GM23338 (cell line): Measurements from ENCODE around the gene BLOC1S1. TPM values are rescaled to one million over a fixed set of nuclear protein-coding genes. Genes with fewer than 3 reads are reported as not detected.

Source experiments
- ATAC-seq: fragments of 200-7000 bp; cut with Tn5 transposase; 3 replicates; pipeline ENCODE4 v1.9.1; 2020
- DNase-seq: peaks from one replicate; pipeline ENCODE4 v3.0.0-alpha.2; 2015; ENCODE audit warnings: low spot score
- H2AFZ ChIP-seq: fragments of 200-600 bp; sonication (generic); 2 replicates; pipeline ENCODE4 v1.8.0; 2016; ENCODE audit warnings: antibody characterized with exemption, mild to moderate bottlenecking, moderate library complexity
- H3F3A ChIP-seq: fragments of 200-600 bp; sonication (generic); replicated peaks from 2 replicates; pipeline ENCODE4 v1.8.0; 2017; ENCODE audit warnings: antibody characterized with exemption, mixed run types, low read depth
- H3K27ac ChIP-seq: fragments of 200-600 bp; sonication (generic); 2 replicates; pipeline ENCODE4 v1.6.1; 2016; ENCODE audit warnings: low read depth
- H3K27me3 ChIP-seq: fragments of 200-600 bp; sonication (generic); 2 replicates; pipeline ENCODE4 v1.8.0; 2016; ENCODE audit warnings: mild to moderate bottlenecking, mixed run types, moderate library complexity; ENCODE audit not compliant: insufficient read depth
- H3K36me3 ChIP-seq: fragments of 200-600 bp; sonication (generic); 2 replicates; pipeline ENCODE4 v1.8.0; 2016; ENCODE audit warnings: mild to moderate bottlenecking; ENCODE audit not compliant: insufficient read depth
- H3K4me1 ChIP-seq: fragments of 200-600 bp; sonication (generic); 2 replicates; pipeline ENCODE4 v1.8.0; 2016; ENCODE audit warnings: mild to moderate bottlenecking, moderate library complexity; ENCODE audit not compliant: insufficient read depth
- H3K4me2 ChIP-seq: fragments of 200-600 bp; sonication (generic); 2 replicates; pipeline ENCODE4 v1.7.1; 2017; ENCODE audit warnings: mixed run types
- H3K4me3 ChIP-seq: fragments of 200-600 bp; sonication (generic); 2 replicates; pipeline ENCODE4 v1.6.1; 2016; ENCODE audit warnings: mixed run types
- H3K79me2 ChIP-seq: fragments of 200-600 bp; sonication (generic); replicated peaks from 2 replicates; pipeline ENCODE4 v1.8.0; 2017; ENCODE audit warnings: mild to moderate bottlenecking; ENCODE audit not compliant: insufficient read depth
- H3K9me2 ChIP-seq: fragments of 200-600 bp; sonication (generic); 2 replicates; pipeline ENCODE4 v1.8.0; 2017; ENCODE audit not compliant: insufficient read depth
- H4K20me1 ChIP-seq: fragments of 200-600 bp; sonication (generic); replicated peaks from 2 replicates; pipeline ENCODE4 v1.8.0; 2017; ENCODE audit warnings: mild to moderate bottlenecking; ENCODE audit not compliant: insufficient read depth
- H3K27ac Mint-ChIP-seq: 2 replicates; pipeline ENCODE4 v1.8.0; 2020; ENCODE audit warnings: inconsistent platforms, mild to moderate bottlenecking, moderate library complexity, mixed read lengths
- H3K27me3 Mint-ChIP-seq: 3 replicates; pipeline ENCODE4 v1.8.0; 2022; ENCODE audit warnings: low read depth, mild to moderate bottlenecking, moderate library complexity, mixed read lengths, inconsistent platforms; ENCODE audit not compliant: insufficient read depth, poor library complexity
- H3K36me3 Mint-ChIP-seq: 3 replicates; pipeline ENCODE4 v1.8.0; 2021; ENCODE audit warnings: low read depth, mild to moderate bottlenecking, inconsistent platforms, moderate library complexity, mixed read lengths
- H3K4me1 Mint-ChIP-seq: 3 replicates; pipeline ENCODE4 v1.8.0; 2020; ENCODE audit warnings: mild to moderate bottlenecking, inconsistent platforms, mixed read lengths
- H3K4me3 Mint-ChIP-seq: 3 replicates; pipeline ENCODE4 v1.8.0; 2021; ENCODE audit warnings: moderate library complexity, mild to moderate bottlenecking, inconsistent platforms, mixed read lengths
- H3K9me3 Mint-ChIP-seq: 3 replicates; pipeline ENCODE4 v1.8.0; 2020; ENCODE audit warnings: moderate library complexity, mild to moderate bottlenecking, inconsistent platforms, mixed read lengths
- CREB1 ChIP-seq: fragments of 250-450 bp; sonication (Bioruptor Pico); IDR thresholded peaks from 2 replicates; pipeline ENCODE4 v1.5.0; 2020; ENCODE audit warnings: low read depth, mild to moderate bottlenecking, moderate library complexity
- CTCF ChIP-seq, 2 experiments: fragments of 200-600 bp in 1 of 2; sonication (generic) in 1 of 2; conservative IDR thresholded peaks; 2 replicates each; pipeline versions ENCODE4 v1.5.1 to v1.6.1; 2016 to 2017; ENCODE audit warnings: antibody characterized with exemption in 2 of 2, low read depth in 2 of 2, mild to moderate bottlenecking in 2 of 2, moderate library complexity in 1 of 2
- ETS1 ChIP-seq: IDR thresholded peaks from 2 replicates; pipeline ENCODE4 v1.6.1; 2016; ENCODE audit warnings: antibody characterized with exemption
- EZH2phosphoT487 ChIP-seq: fragments of 200-600 bp; sonication (generic); IDR thresholded peaks from one replicate; pipeline ENCODE4 v1.8.1; 2018; ENCODE audit warnings: antibody characterized with exemption; ENCODE audit not compliant: unreplicated experiment
- JUNB ChIP-seq: IDR thresholded peaks from one replicate; pipeline ENCODE4 v1.6.1; 2016; ENCODE audit warnings: antibody characterized with exemption; ENCODE audit not compliant: unreplicated experiment
- NANOG ChIP-seq: IDR thresholded peaks from 2 replicates; pipeline ENCODE4 v1.6.1; 2016; ENCODE audit warnings: antibody characterized with exemption, borderline replicate concordance
- REST ChIP-seq: IDR thresholded peaks from one replicate; pipeline ENCODE4 v1.6.1; 2018; ENCODE audit warnings: antibody characterized with exemption; ENCODE audit not compliant: unreplicated experiment
- STAT1 ChIP-seq: IDR thresholded peaks from one replicate; pipeline ENCODE4 v1.6.1; 2016; ENCODE audit warnings: antibody characterized with exemption; ENCODE audit not compliant: unreplicated experiment
- ZNF462 ChIP-seq: fragments of 250-450 bp; sonication (Bioruptor Pico); IDR thresholded peaks from 2 replicates; pipeline ENCODE4 v1.5.0; 2020; ENCODE audit warnings: mild to moderate bottlenecking, moderate library complexity
- polyA plus RNA-seq: library from polyadenylated mRNA; unstranded; fragments of >200 nt; fragmentation: Nextera tagmentation; extraction: Ambion mirVana; gene quantifications from 2 replicates; pipeline ENCODE4 v1.2.1, GENCODE V29; 2016
- total RNA-seq: library from RNA; depleted of rRNA; stranded (reverse); fragments of >200 nt; shearing (Covaris generic); gene quantifications from 2 replicates; pipeline ENCODE4 v1.2.3, GENCODE V29; 2014

Gene BLOC1S1
- total and polyA plus RNA-seq, 2 experiments from 2014 or later: 68.3 to 174 TPM

- TF ChIP-seq ZNF462 (CRISPR knock-in tag): peak; percentile 39; the same call in 1 of the 2 replicates
These were observed 21.1 kb downstream of the BLOC1S1 start (continued) for GRCh38 chr12:55736780-55737580.

- no peaks in the 10 kb centered on the region for H3K36me3 Mint-ChIP-seq
- Histone ChIP-seq H3K9me2 (no peaks in the 10 kb centered on the region), H3K36me3 (no peaks in the 10 kb centered on the region), H3K79me2 (no peaks in the 10 kb centered on the region), H3K27me3 (no peaks in the 10 kb centered on the region), H3K4me2 (peak overlapping the region; percentile 90), H4K20me1 (no peaks in the 10 kb centered on the region), H3K27ac (peak overlapping the region; percentile 89), H2AFZ (peak overlapping the region; percentile 99), H3F3A (no peaks in the 10 kb centered on the region), H3K4me3 (peak overlapping the region; percentile 61), H3K4me1 (peaks cover 6% of the 10 kb centered on the region; the same call in 1 of the 2 replicates)
- H3K27ac Mint-ChIP-seq: peak overlapping the region; percentile 96
- peaks cover 29% of the 10 kb centered on the region for H3K4me1 Mint-ChIP-seq
- peaks cover 14% of the 10 kb centered on the region for H3K27me3 Mint-ChIP-seq
- H3K4me3 Mint-ChIP-seq: peak overlapping the region; percentile 83
- no peak for DNase-seq
- no peaks in the 10 kb centered on the region; the same call in 2 of the 3 replicates for H3K9me3 Mint-ChIP-seq
- peak; percentile 39 for ATAC-seq
- TF ChIP-seq REST: no peak
- TF ChIP-seq CREB1 (CRISPR knock-in tag): no peak
- TF ChIP-seq STAT1: no peak
- no peak for TF ChIP-seq JUNB
- no peak for TF ChIP-seq NANOG
- no peak for TF ChIP-seq ETS1
- TF ChIP-seq CTCF (conservative IDR thresholded peaks at IDR 0.05; ENCODE audit: low read depth in 2 of 2): no peak
- TF ChIP-seq EZH2phosphoT487: no peak
These were observed 21.8 kb downstream of the BLOC1S1 start for GRCh38 chr12:55737581-55738122.
